Effector memory CD8-positive, alpha-beta T cell (primary cell): ENCODE results near the gene FXR1.

ENCODE experiments used
- ATAC-seq: fragments of 150-1000 bp; cut with Tn5 transposase; replicated peaks from 2 replicates; pipeline ENCODE4 v1.10.0; 2021; ENCODE audit warnings: mild to moderate bottlenecking, moderate library complexity
- DNase-seq, 3 experiments: peaks; one replicate each; pipeline ENCODE4 v3.0.0; 2021
- H3K27ac Mint-ChIP-seq, 2 donors: one replicate each; pipeline ENCODE4 v1.8.0; 2022; ENCODE audit warnings: mild to moderate bottlenecking in 2 of 2, mixed read lengths in 2 of 2, moderate library complexity in 2 of 2
- H3K27me3 Mint-ChIP-seq, 2 donors: one replicate each; pipeline ENCODE4 v1.8.0; 2022; ENCODE audit warnings: mixed read lengths in 2 of 2
- H3K36me3 Mint-ChIP-seq: one replicate; pipeline ENCODE4 v1.8.0; 2022; ENCODE audit warnings: mild to moderate bottlenecking, moderate library complexity, mixed read lengths; ENCODE audit not compliant: insufficient read depth
- H3K4me1 Mint-ChIP-seq, 2 donors: one replicate each; pipeline ENCODE4 v1.8.0; 2022; ENCODE audit warnings: low read depth in 2 of 2, mixed read lengths in 2 of 2
- H3K4me3 Mint-ChIP-seq, 2 donors: one replicate each; pipeline ENCODE4 v1.8.0; 2022; ENCODE audit warnings: mild to moderate bottlenecking in 2 of 2, mixed read lengths in 2 of 2, moderate library complexity in 2 of 2
- H3K9me3 Mint-ChIP-seq, 2 donors: one replicate each; pipeline ENCODE4 v1.8.0; 2022; ENCODE audit warnings: mixed read lengths in 2 of 2

The FXR1 gene

GRCh38 chr3:180913581-180914404 lies 1.3 kb downstream of the FXR1 start:
- Mint-ChIP-seq H3K4me1 (peaks cover 27 to 56% of the 10 kb centered on the region in 2 donors), H3K27ac (peak overlapping the region; percentile 95 to 98), H3K36me3 (peaks cover 37% of the 10 kb centered on the region), H3K9me3 (no peaks in the 10 kb centered on the region), H3K27me3 (no peaks in the 10 kb centered on the region), H3K4me3 (peak overlapping the region; percentile 94 to 97)
- DNase-seq (no peak), ATAC-seq (no peak)

GRCh38 chr3:180918542-180918941 lies 6.1 kb downstream of the FXR1 start:
- H3K9me3 Mint-ChIP-seq, result no peaks in the 10 kb centered on the region
- H3K27ac Mint-ChIP-seq, result no peak overlapping the region
- H3K27me3 Mint-ChIP-seq, result no peaks in the 10 kb centered on the region
- peak overlapping the region in 1 of 2 donors; percentile 3 for H3K4me3 Mint-ChIP-seq
- peaks cover 30 to 72% of the 10 kb centered on the region in 2 donors for H3K4me1 Mint-ChIP-seq
- DNase-seq, result no peak
- no peak for ATAC-seq
- peaks cover 30% of the 10 kb centered on the region for H3K36me3 Mint-ChIP-seq

- ATAC-seq, result no peak
- Mint-ChIP-seq H3K9me3 (no peaks in the 10 kb centered on the region), H3K27ac (peak overlapping the region in 1 of 2 donors; percentile 54), H3K27me3 (no peaks in the 10 kb centered on the region), H3K36me3 (peaks cover 18% of the 10 kb centered on the region), H3K4me3 (no peak overlapping the region), H3K4me1 (peaks cover 20 to 67% of the 10 kb centered on the region in 2 donors)
- no peak for DNase-seq
These were observed 9.8 kb downstream of the FXR1 start for GRCh38 chr3:180922242-180922641.

- Mint-ChIP-seq H3K27me3 (no peaks in the 10 kb centered on the region), H3K4me1 (peaks cover 20 to 68% of the 10 kb centered on the region in 2 donors), H3K9me3 (no peaks in the 10 kb centered on the region), H3K36me3 (peaks cover 10% of the 10 kb centered on the region), H3K27ac (peak overlapping the region in 1 of 2 donors; percentile 25), H3K4me3 (no peak overlapping the region)
- DNase-seq (no peak), ATAC-seq (no peak)
These were observed 11.1 kb downstream of the FXR1 start for GRCh38 chr3:180923561-180923960.

GRCh38 chr3:180926526-180926925 lies 14.1 kb downstream of the FXR1 start:
- Mint-ChIP-seq H3K27ac (no peak overlapping the region), H3K4me3 (no peak overlapping the region), H3K36me3 (peaks cover 19% of the 10 kb centered on the region), H3K9me3 (no peaks in the 10 kb centered on the region), H3K4me1 (peaks cover 32 to 76% of the 10 kb centered on the region in 2 donors), H3K27me3 (no peaks in the 10 kb centered on the region)
- DNase-seq (no peak), ATAC-seq (no peak)

- no peaks in the 10 kb centered on the region for H3K27me3 Mint-ChIP-seq
- DNase-seq (no peak), ATAC-seq (no peak)
- H3K4me1 Mint-ChIP-seq, result peaks cover 29 to 76% of the 10 kb centered on the region in 2 donors
- peak overlapping the region in 1 of 2 donors; percentile 19 for H3K4me3 Mint-ChIP-seq
- no peaks in the 10 kb centered on the region for H3K9me3 Mint-ChIP-seq
- peak overlapping the region; percentile 35 to 83 for H3K27ac Mint-ChIP-seq
- H3K36me3 Mint-ChIP-seq, result peaks cover 19% of the 10 kb centered on the region
These were observed 16.9 kb downstream of the FXR1 start for GRCh38 chr3:180929376-180929775.

GRCh38 chr3:180930526-180930925 lies 18.1 kb downstream of the FXR1 start:
- no peak for ATAC-seq
- Mint-ChIP-seq H3K27me3 (no peaks in the 10 kb centered on the region), H3K4me3 (peak overlapping the region; percentile 24 to 66), H3K9me3 (no peaks in the 10 kb centered on the region), H3K27ac (peak overlapping the region; percentile 78 to 83), H3K4me1 (peaks cover 29 to 72% of the 10 kb centered on the region in 2 donors), H3K36me3 (peaks cover 16% of the 10 kb centered on the region)
- no peak for DNase-seq

GRCh38 chr3:180932819-180933218 lies 20.3 kb downstream of the FXR1 start:
- DNase-seq, result no peak
- peak overlapping the region in 1 of 2 donors; percentile 71 for H3K27ac Mint-ChIP-seq
- H3K9me3 Mint-ChIP-seq, result no peaks in the 10 kb centered on the region
- ATAC-seq, result no peak
- H3K27me3 Mint-ChIP-seq, result no peaks in the 10 kb centered on the region
- H3K4me3 Mint-ChIP-seq, result peak overlapping the region in 1 of 2 donors; percentile 29
- H3K36me3 Mint-ChIP-seq, result peaks cover 35% of the 10 kb centered on the region
- peaks cover 29 to 57% of the 10 kb centered on the region in 2 donors for H3K4me1 Mint-ChIP-seq

- no peak overlapping the region for H3K4me3 Mint-ChIP-seq
- no peak overlapping the region for H3K27ac Mint-ChIP-seq
- ATAC-seq, result no peak
- H3K4me1 Mint-ChIP-seq, result peaks cover 24 to 43% of the 10 kb centered on the region in 2 donors
- DNase-seq, result no peak
- H3K27me3 Mint-ChIP-seq, result no peaks in the 10 kb centered on the region
- H3K36me3 Mint-ChIP-seq, result peaks cover 41% of the 10 kb centered on the region
- no peaks in the 10 kb centered on the region for H3K9me3 Mint-ChIP-seq
These were observed 22.2 kb downstream of the FXR1 start for GRCh38 chr3:180934638-180935037.

GRCh38 chr3:180940826-180941225 lies 28.4 kb downstream of the FXR1 start:
- no peak for DNase-seq
- Mint-ChIP-seq H3K27me3 (no peaks in the 10 kb centered on the region), H3K36me3 (peaks cover 75% of the 10 kb centered on the region), H3K9me3 (no peaks in the 10 kb centered on the region), H3K27ac (no peak overlapping the region), H3K4me1 (peaks cover 3 to 15% of the 10 kb centered on the region in 2 donors), H3K4me3 (no peak overlapping the region)
- no peak for ATAC-seq

GRCh38 chr3:180947761-180948390 lies 35.4 kb downstream of the FXR1 start:
- H3K36me3 Mint-ChIP-seq, result peaks cover 85% of the 10 kb centered on the region
- H3K4me1 Mint-ChIP-seq, result peaks cover 5 to 14% of the 10 kb centered on the region in 2 donors
- H3K9me3 Mint-ChIP-seq, result no peaks in the 10 kb centered on the region
- H3K27me3 Mint-ChIP-seq, result no peaks in the 10 kb centered on the region
- no peak overlapping the region for H3K4me3 Mint-ChIP-seq
- H3K27ac Mint-ChIP-seq, result peak overlapping the region; percentile 59 to 67
- no peak for DNase-seq
- ATAC-seq, result no peak

GRCh38 chr3:180959691-180960090 lies 47.2 kb downstream of the FXR1 start:
- no peaks in the 10 kb centered on the region for H3K9me3 Mint-ChIP-seq
- ATAC-seq (no peak), DNase-seq (no peak)
- no peak overlapping the region for H3K4me3 Mint-ChIP-seq
- peaks cover 0 to 4% of the 10 kb centered on the region in 2 donors for H3K4me1 Mint-ChIP-seq
- H3K27me3 Mint-ChIP-seq, result no peaks in the 10 kb centered on the region
- H3K27ac Mint-ChIP-seq, result peak overlapping the region in 1 of 2 donors; percentile 28
- H3K36me3 Mint-ChIP-seq, result peaks cover 87% of the 10 kb centered on the region

GRCh38 chr3:180961087-180961486 lies 48.6 kb downstream of the FXR1 start:
- Mint-ChIP-seq H3K27ac (no peak overlapping the region), H3K36me3 (peaks cover 80% of the 10 kb centered on the region), H3K27me3 (no peaks in the 10 kb centered on the region), H3K4me3 (no peak overlapping the region), H3K9me3 (no peaks in the 10 kb centered on the region), H3K4me1 (no peaks in the 10 kb centered on the region)
- ATAC-seq (peak; percentile 26), DNase-seq (no peak)

- Mint-ChIP-seq H3K4me1 (no peaks in the 10 kb centered on the region), H3K9me3 (no peaks in the 10 kb centered on the region), H3K36me3 (peaks cover 80% of the 10 kb centered on the region), H3K4me3 (no peak overlapping the region), H3K27ac (no peak overlapping the region), H3K27me3 (no peaks in the 10 kb centered on the region)
- DNase-seq (no peak), ATAC-seq (no peak)
These were observed 49.1 kb downstream of the FXR1 start for GRCh38 chr3:180961552-180961951.
